ENCODE results near the gene TAGLN. TPM values are rescaled to one million over a fixed set of nuclear protein-coding genes. Genes with fewer than 3 reads are reported as not detected.

Gene TAGLN
- total RNA-seq, 2 donors from 2014 or later: 228 to 412 TPM

- 94 to 95% methylated on average over 5 to 7 of the region's 7 CpGs for WGBS, 2 experiments (ENCODE audit: insufficient coverage in 1 of 2, insufficient read length in 1 of 2)
- H3K4me1 ChIP-seq (ENCODE audit: control insufficient read depth, insufficient read depth, low read length): no peaks in the 10 kb centered on the region
- no peaks in the 10 kb centered on the region for H3K9me3 ChIP-seq (ENCODE audit: control insufficient read depth, low read length)
- no peaks in the 10 kb centered on the region for H3K27me3 ChIP-seq (ENCODE audit: control insufficient read depth, insufficient read depth, low read length, poor library complexity, severe bottlenecking)
- no peak overlapping the region for H3K27ac ChIP-seq (ENCODE audit: low read depth, low read length)
- peaks cover 50% of the 10 kb centered on the region for H3K36me3 Mint-ChIP-seq (ENCODE audit: low read depth)
- DNase-seq: peak; percentile 46
- H3K4me1 Mint-ChIP-seq: peaks cover 2% of the 10 kb centered on the region
- TF ChIP-seq CTCF (conservative IDR thresholded peaks at IDR 0.05): no peak
- no peak overlapping the region for H3K4me3 Mint-ChIP-seq
- H3K27ac Mint-ChIP-seq: no peak overlapping the region
- peaks cover 79% of the 10 kb centered on the region for H3K36me3 ChIP-seq (ENCODE audit: control insufficient read depth, insufficient read depth, low read length)
- H3K9ac ChIP-seq (ENCODE audit: extremely low read depth, low read length, poor library complexity, severe bottlenecking): no peak overlapping the region
- no peak overlapping the region for H3K4me3 ChIP-seq (ENCODE audit: low read length)
- H3K9me3 Mint-ChIP-seq: no peaks in the 10 kb centered on the region
- no peaks in the 10 kb centered on the region for H3K27me3 Mint-ChIP-seq (ENCODE audit: insufficient read depth)
Measured at GRCh38 chr11:117221775-117222517, 22.8 kb downstream of the TAGLN start.

GRCh38 chr11:117222991-117223740, 24.0 kb downstream of the TAGLN start:
- Mint-ChIP-seq H3K4me1 (peaks cover 2% of the 10 kb centered on the region), H3K9me3 (no peaks in the 10 kb centered on the region), H3K27ac (no peak overlapping the region), H3K4me3 (no peak overlapping the region), H3K36me3 (ENCODE audit: low read depth) (peaks cover 48% of the 10 kb centered on the region), H3K27me3 (ENCODE audit: insufficient read depth) (no peaks in the 10 kb centered on the region)
- no peak overlapping the region for H3K9ac ChIP-seq (ENCODE audit: extremely low read depth, low read length, poor library complexity, severe bottlenecking)
- peak; percentile 29 for DNase-seq
- TF ChIP-seq CTCF (conservative IDR thresholded peaks at IDR 0.05): no peak
- no peaks in the 10 kb centered on the region for H3K9me3 ChIP-seq (ENCODE audit: control insufficient read depth, low read length)
- H3K27ac ChIP-seq (ENCODE audit: low read depth, low read length): no peak overlapping the region
- H3K4me1 ChIP-seq (ENCODE audit: control insufficient read depth, insufficient read depth, low read length): no peaks in the 10 kb centered on the region
- peaks cover 79% of the 10 kb centered on the region for H3K36me3 ChIP-seq (ENCODE audit: control insufficient read depth, insufficient read depth, low read length)
- H3K4me3 ChIP-seq (ENCODE audit: low read length): no peak overlapping the region
- H3K27me3 ChIP-seq (ENCODE audit: control insufficient read depth, insufficient read depth, low read length, poor library complexity, severe bottlenecking): no peaks in the 10 kb centered on the region
- whole genome bisulfite sequencing, 2 experiments (ENCODE audit: insufficient coverage in 1 of 2, insufficient read length in 1 of 2): 91 to 98% methylated on average over 13 to 14 of the region's 14 CpGs

GRCh38 chr11:117223741-117224689, 24.8 kb downstream of the TAGLN start:
- Histone ChIP-seq H3K4me3 (ENCODE audit: low read length) (no peak overlapping the region), H3K36me3 (ENCODE audit: control insufficient read depth, insufficient read depth, low read length) (peaks cover 79% of the 10 kb centered on the region), H3K27me3 (ENCODE audit: control insufficient read depth, insufficient read depth, low read length, poor library complexity, severe bottlenecking) (no peaks in the 10 kb centered on the region), H3K4me1 (ENCODE audit: control insufficient read depth, insufficient read depth, low read length) (no peaks in the 10 kb centered on the region), H3K27ac (ENCODE audit: low read depth, low read length) (no peak overlapping the region), H3K9ac (ENCODE audit: extremely low read depth, low read length, poor library complexity, severe bottlenecking) (no peak overlapping the region), H3K9me3 (ENCODE audit: control insufficient read depth, low read length) (no peaks in the 10 kb centered on the region)
- DNase-seq: peak; percentile 10
- Mint-ChIP-seq H3K27me3 (ENCODE audit: insufficient read depth) (no peaks in the 10 kb centered on the region), H3K4me3 (no peak overlapping the region), H3K36me3 (ENCODE audit: low read depth) (peaks cover 45% of the 10 kb centered on the region), H3K4me1 (peaks cover 2% of the 10 kb centered on the region), H3K27ac (peak overlapping the region; percentile 39), H3K9me3 (no peaks in the 10 kb centered on the region)
- no peak for TF ChIP-seq CTCF (conservative IDR thresholded peaks at IDR 0.05)
- WGBS, 2 experiments (ENCODE audit: insufficient coverage in 1 of 2, insufficient read length in 1 of 2): 90 to 99% methylated on average over 10 to 17 of the region's 17 CpGs
